ENCODE measurements around the gene POLR1A. TPM values are rescaled to one million over a fixed set of nuclear protein-coding genes. Genes with fewer than 3 reads are reported as not detected.

POLR1A gene
- total RNA-seq: 10 to 100 TPM; 41.8 to 42.1 TPM

DNA sequence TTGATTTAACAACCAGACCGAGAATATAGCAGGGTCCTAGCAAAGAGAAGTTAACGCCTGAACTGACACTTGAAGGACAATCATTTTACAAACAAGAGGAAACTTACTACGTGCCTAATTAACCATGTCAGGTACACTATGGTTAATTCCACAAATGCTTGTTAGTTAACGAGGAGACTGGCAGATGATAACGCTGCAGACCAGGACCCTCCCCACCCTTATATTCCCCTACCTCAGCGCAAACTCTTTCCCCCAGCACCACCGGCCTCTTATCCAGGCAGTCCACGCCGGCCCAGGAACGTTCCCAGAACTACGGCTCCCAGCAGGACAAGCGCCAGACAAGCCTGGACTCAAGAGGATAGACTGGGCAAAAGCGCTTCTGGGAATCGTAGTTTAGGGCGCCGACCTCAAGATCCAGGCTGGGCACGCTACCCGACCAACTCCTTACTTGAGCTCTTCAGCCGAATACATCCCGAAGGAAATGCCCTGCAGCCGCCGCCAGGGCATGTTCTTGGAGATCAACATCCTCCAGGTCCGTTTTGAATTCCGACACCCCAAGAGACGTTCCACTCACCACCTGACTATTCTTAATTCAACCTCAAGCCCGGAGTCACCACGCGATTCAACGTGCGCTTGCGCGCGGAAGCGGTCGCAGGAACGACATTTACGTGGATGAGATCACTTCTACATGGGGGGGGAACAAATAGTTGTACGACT is at the start of gene POLR1A:
POLR1A (minus strand) TSS at position 635 of the 717 bp plus-strand sequence; CDS start at position 525, 110 bp downstream.
- TF ChIP-seq, protein P1, sequence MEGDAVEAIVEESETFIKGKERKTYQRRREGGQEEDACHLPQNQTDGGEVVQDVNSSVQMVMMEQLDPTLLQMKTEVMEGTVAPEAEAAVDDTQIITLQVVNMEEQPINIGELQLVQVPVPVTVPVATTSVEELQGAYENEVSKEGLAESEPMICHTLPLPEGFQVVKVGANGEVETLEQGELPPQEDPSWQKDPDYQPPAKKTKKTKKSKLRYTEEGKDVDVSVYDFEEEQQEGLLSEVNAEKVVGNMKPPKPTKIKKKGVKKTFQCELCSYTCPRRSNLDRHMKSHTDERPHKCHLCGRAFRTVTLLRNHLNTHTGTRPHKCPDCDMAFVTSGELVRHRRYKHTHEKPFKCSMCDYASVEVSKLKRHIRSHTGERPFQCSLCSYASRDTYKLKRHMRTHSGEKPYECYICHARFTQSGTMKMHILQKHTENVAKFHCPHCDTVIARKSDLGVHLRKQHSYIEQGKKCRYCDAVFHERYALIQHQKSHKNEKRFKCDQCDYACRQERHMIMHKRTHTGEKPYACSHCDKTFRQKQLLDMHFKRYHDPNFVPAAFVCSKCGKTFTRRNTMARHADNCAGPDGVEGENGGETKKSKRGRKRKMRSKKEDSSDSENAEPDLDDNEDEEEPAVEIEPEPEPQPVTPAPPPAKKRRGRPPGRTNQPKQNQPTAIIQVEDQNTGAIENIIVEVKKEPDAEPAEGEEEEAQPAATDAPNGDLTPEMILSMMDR (IDR thresholded peaks at IDR 0.05): no peak
- H3K4me1 Mint-ChIP-seq (ENCODE audit: low read depth): peaks cover 60% of the 10 kb centered on the region
- H3K4me3 Mint-ChIP-seq: peak within 1 kb of the TSS; percentile 86
- peaks cover 64% of the 10 kb centered on the region for H3K36me3 Mint-ChIP-seq (ENCODE audit: low read depth)
- H3K9me3 Mint-ChIP-seq: peaks cover 2% of the 10 kb centered on the region
- DNase-seq: peak; percentile 89
- ChIA-PET POLR2A (interaction anchor here (0.8 to 1.9 kb wide), 18 partner anchors 9 to 461 kb away, joined by 3 to 13 read pairs (median 5); partner anchors contain the start of gene IMMT), CTCF (interaction anchor here (1.1 to 2.1 kb wide), 8 partner anchors 10 to 468 kb away, joined by 3 to 7 read pairs (median 4); no protein-coding TSS in a partner anchor)
- peak; percentile 83 for ATAC-seq
- intact Hi-C loops (cut with micrococcal nuclease): loop anchor here (10.0 kb wide), 1 partner anchor 79 kb away; no protein-coding TSS in a partner anchor
- H3K27ac Mint-ChIP-seq: peak within 1 kb of the TSS; percentile 98
- no peaks in the 10 kb centered on the region for H3K27me3 Mint-ChIP-seq

DNA sequence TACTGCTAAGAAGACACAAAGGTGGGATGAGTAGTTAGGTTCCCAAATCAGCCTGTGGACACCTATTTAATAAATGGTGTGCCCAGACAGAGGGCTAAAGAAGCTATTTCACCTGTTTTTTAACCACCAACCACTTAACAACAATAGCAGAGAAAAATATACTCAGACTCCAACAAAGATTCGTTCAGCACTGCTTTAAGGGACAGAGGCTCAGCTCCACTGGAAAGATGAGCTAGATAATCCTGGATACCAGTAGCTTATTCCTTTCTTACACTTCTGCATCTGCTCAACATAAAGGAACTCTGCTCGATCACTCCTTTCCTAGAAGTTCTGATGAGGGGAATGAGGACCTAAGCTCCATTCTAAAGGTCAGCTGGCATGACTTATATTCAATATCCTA is 44.8 kb upstream of the POLR1A start:
- no peaks in the 10 kb centered on the region for H3K9me3 Mint-ChIP-seq
- H3K27ac Mint-ChIP-seq: no peak overlapping the region
- ChIA-PET POLR2A (interaction anchor here (0.6 to 1.5 kb wide), 6 partner anchors 12 to 260 kb away, joined by 3 to 4 read pairs (median 3); partner anchors contain the start of genes POLR1A and PTCD3), CTCF (interaction anchor here (1.1 kb wide), 1 partner anchor 15 kb away, joined by 5 read pairs; no protein-coding TSS in a partner anchor)
- no peak for ATAC-seq
- peaks cover 42% of the 10 kb centered on the region for H3K36me3 Mint-ChIP-seq (ENCODE audit: low read depth)
- peaks cover 8% of the 10 kb centered on the region for H3K4me1 Mint-ChIP-seq (ENCODE audit: low read depth)
- intact Hi-C loops (cut with micrococcal nuclease): no loop called here
- no peak overlapping the region for H3K4me3 Mint-ChIP-seq
- no peak for DNase-seq
- TF ChIP-seq, protein P1 (IDR thresholded peaks at IDR 0.05): no peak
- no peaks in the 10 kb centered on the region for H3K27me3 Mint-ChIP-seq

DNA sequence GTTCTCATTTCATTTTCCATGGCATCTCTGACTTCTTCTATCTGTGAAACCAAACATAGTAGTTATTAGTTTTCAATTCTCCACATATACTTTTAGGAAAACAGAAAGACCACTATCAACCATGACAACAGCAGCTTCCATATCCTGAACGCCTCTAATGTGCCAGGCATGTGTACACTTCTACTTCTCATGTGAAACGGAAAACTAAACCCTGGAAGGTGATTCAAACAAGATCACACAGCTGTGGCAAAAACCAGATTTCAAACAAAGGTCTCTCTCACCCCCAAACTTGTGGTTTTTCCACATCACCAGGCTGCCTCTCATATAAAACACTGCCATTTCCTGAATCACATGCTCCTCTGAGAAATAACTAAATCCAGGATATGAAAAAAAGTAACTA is 42.1 kb upstream of the POLR1A start:
- H3K4me3 Mint-ChIP-seq: no peak overlapping the region
- ATAC-seq: no peak
- H3K4me1 Mint-ChIP-seq (ENCODE audit: low read depth): peaks cover 8% of the 10 kb centered on the region
- H3K9me3 Mint-ChIP-seq: no peaks in the 10 kb centered on the region
- TF ChIP-seq, protein P1 (IDR thresholded peaks at IDR 0.05): no peak
- H3K27me3 Mint-ChIP-seq: no peaks in the 10 kb centered on the region
- CTCF ChIA-PET: interaction anchor here (0.7 kb wide), 1 partner anchor 30 kb away, joined by 3 read pairs; no protein-coding TSS in a partner anchor
- no peak for DNase-seq
- intact Hi-C loops (cut with micrococcal nuclease): no loop called here
- H3K27ac Mint-ChIP-seq: peak overlapping the region; percentile 59
- H3K36me3 Mint-ChIP-seq (ENCODE audit: low read depth): peaks cover 46% of the 10 kb centered on the region
- POLR2A ChIA-PET: interaction anchor here (0.8 to 1.2 kb wide), 2 partner anchors 9 kb away, joined by 3 to 4 read pairs; no protein-coding TSS in a partner anchor

DNA sequence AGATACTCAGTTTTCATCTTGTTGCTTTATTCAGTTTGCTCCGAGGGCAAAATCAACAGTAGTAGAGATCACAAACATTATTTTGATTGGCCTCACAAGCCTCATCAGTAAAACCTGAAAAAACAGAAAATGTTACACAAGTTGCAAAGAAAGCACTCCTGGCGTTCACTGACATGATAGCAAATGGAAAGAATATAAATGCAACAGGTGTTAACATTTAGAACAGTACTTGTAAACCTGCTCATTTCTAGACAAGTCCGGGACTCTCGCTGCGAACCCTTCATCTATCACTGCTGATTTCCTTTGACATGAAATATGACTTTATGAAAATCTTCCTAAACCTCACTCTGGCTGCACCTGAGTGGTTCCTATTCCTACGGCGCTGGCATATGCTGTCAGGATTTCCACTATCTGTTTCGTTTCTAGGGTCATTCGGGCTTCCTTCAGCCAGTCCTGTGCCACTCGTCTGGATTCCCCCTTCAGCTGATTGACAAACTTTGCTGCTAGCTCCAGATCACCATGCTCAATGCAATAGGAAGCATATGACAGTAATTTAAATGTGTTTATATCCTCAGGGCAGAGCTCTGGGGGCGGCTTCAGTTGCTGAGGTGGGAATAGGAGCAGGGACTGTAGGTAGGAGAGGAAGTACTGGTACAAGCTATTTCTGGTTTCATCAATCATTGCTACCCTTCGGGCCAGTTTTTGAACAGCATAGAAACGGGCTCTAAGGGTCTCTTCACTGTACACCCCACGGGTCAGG is 38.4 kb upstream of the POLR1A start:
- Mint-ChIP-seq H3K27me3 (no peaks in the 10 kb centered on the region), H3K9me3 (no peaks in the 10 kb centered on the region), H3K4me1 (ENCODE audit: low read depth) (peaks cover 13% of the 10 kb centered on the region), H3K4me3 (no peak overlapping the region), H3K27ac (peak overlapping the region; percentile 16), H3K36me3 (ENCODE audit: low read depth) (peaks cover 45% of the 10 kb centered on the region)
- TF ChIP-seq, protein P1 (IDR thresholded peaks at IDR 0.05): no peak
- no peak for ATAC-seq
- ChIA-PET POLR2A (interaction anchor here (0.9 to 1.2 kb wide), 4 partner anchors 10 to 38 kb away, joined by 3 to 5 read pairs (median 4); partner anchors contain the start of gene PTCD3), CTCF (no interaction called here)
- intact Hi-C loops (cut with micrococcal nuclease): no loop called here
- DNase-seq: no peak
